ENCODE results near the gene ACVR2B.

DNA sequence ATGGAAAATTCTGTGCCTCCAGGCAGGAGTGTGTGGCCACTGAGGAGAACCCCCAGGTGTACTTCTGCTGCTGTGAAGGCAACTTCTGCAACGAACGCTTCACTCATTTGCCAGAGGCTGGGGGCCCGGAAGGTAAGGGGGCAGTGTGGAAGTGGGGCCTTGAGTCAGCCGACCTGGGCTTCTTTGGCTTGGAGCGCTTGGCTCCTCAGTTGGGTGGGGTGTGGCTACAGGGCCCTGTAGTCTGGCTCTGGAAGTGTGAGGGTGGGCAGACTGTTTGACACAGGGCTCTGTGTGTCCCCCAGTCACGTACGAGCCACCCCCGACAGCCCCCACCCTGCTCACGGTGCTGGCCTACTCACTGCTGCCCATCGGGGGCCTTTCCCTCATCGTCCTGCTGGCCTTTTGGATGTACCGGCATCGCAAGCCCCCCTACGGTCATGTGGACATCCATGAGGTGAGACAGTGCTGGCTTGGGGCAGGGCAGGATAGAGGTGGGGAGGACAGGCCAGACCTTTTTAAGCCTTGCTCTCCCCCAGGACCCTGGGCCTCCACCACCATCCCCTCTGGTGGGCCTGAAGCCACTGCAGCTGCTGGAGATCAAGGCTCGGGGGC lies 24.3 kb downstream of the ACVR2B start:
- TF ChIP-seq YY1 (IDR thresholded peaks at IDR 0.05; ENCODE audit: extremely low read depth, insufficient replicate concordance, low read depth, low read length) (no peak), EZH2 (IDR thresholded peaks at IDR 0.05) (no peak)
